ENCODE results near the gene LGI4.

The LGI4 gene

GRCh38 chr19:35134601-35135242 lies at the start of gene LGI4:
TSS of gene LGI4 (minus strand) at chr19:35135059. CDS start at chr19:35134680, 379 bp downstream.
- no peak for DNase-seq (ENCODE audit: low read depth in 2 of 2)

DNA sequence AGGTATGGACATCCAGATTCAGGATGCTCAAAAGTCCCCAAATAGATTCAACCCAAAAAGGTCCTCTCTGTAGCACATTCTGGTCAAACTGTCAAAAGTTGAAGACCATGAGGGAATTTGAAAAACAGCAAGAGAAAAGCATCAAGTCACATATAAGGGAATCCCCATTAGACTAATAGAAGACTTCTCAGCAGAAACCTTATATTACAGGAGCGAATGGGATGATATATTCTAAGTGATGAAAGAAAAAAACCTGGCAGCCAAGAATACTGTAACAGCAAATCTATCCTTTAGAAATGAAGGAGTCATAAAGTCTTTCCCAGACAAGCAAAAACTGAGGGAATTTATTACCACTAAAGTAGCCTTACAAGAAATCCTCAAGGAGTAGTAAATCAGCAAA lies 49.4 kb upstream of the LGI4 start:
- DNase-seq (ENCODE audit: low read depth in 2 of 2), result no peak

- no peak for DNase-seq (ENCODE audit: low read depth in 2 of 2)
Observed at GRCh38 chr19:35181387-35181786, 46.5 kb upstream of the LGI4 start.

DNA sequence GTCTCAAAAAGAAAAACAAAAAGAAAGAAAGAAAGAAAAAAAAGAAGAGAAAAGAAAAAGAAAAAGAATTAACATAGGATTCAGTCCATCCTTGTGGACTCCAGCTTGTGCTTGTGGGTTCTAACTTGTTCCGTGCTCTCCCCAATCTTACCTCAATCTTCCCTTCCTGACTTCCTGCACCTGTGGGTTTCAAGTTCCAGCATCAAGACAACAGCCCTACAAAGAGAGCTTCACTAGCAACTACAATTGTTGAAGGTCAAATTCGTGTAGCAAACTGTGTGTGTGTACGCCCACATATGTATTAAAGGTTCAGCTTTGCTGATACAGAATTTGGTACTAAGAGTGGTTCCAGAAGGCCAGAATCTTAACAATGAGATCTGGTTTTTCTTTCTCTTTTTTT lies 45.0 kb upstream of the LGI4 start:
- DNase-seq (ENCODE audit: low read depth in 2 of 2), result no peak

DNA sequence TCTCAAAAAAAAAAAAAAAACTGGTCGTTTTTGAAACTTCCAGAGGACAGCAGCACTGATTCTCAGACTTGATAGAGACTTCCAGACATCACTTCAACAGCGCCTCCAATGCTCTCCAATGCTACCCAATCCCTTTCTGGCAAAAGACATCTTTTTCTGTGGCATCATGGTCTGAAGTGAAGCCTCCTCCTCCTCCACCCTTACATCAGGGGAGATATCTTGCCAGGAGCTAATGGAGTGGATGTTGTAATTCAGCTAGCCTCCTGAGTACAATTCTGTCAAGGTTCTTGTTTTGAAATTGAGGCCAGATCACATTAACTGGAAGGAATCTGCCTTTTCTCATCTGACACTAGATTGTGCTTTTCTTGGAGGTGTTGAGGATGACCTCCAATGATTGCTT lies 43.8 kb upstream of the LGI4 start:
- no peak for DNase-seq (ENCODE audit: low read depth in 2 of 2)

GRCh38 chr19:35177377-35178274 lies 42.8 kb upstream of the LGI4 start:
- no peak for DNase-seq (ENCODE audit: low read depth in 2 of 2)

GRCh38 chr19:35176181-35176570 lies 41.3 kb upstream of the LGI4 start:
- DNase-seq (ENCODE audit: low read depth in 2 of 2), result no peak

DNA sequence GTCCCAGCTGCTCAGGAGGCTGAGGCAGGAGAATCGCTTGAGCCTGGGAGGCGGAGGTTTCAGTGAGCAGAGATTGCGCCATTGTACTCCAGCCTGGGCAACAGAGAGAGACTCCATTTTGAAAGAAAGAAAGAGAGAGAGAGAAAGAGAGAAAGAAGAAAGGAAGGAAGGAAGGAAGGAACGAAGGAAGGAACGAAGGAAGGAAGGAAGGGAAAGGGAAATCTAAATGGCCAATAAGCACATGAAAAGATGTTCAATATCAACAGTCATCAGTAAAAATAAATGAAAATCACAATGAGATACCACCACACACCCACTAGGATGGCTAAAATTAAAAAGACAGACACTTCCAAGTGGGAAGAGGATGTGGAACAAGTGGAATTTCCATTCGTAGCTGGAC lies 39.4 kb upstream of the LGI4 start:
- DNase-seq (ENCODE audit: low read depth in 2 of 2), result no peak

GRCh38 chr19:35171730-35172129 lies 36.9 kb upstream of the LGI4 start:
- no peak for DNase-seq (ENCODE audit: low read depth in 2 of 2)

DNA sequence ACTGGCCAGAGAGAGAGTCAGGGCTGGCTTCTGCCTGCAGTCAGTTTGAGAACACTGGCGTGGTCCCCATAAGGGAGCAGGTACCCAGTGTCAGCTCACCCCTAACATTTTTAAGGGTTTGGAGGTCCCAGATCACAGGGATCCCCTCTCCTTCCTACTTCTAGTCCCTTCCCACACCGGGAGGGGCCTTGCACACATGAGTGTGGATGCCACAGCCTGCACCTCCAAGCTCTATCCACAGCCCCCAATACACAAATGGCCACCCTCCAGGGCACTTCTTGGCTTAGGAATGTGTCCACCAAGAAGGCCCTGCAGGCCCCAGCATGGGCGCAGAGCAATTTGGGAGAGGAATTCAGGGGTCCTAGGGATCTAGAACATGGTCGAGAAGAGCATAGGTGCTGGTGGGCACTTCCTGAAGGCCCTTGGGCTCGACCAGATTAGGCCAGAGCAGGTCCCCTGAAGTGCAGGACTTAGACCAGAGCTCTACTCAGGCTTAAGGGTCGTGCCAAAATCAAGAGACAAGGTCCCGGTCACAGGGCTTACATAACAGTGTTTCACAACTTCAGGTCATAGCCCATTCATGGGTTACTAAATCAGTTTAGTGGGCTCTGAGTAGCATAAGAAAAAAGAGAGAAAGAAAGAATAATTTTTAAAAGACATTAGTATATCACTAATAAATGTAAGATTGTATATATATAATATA lies 35.7 kb upstream of the LGI4 start:
- DNase-seq (ENCODE audit: low read depth in 2 of 2), result no peak

- no peak for DNase-seq (ENCODE audit: low read depth in 2 of 2)
Observed at GRCh38 chr19:35169221-35169995, 34.5 kb upstream of the LGI4 start.

DNA sequence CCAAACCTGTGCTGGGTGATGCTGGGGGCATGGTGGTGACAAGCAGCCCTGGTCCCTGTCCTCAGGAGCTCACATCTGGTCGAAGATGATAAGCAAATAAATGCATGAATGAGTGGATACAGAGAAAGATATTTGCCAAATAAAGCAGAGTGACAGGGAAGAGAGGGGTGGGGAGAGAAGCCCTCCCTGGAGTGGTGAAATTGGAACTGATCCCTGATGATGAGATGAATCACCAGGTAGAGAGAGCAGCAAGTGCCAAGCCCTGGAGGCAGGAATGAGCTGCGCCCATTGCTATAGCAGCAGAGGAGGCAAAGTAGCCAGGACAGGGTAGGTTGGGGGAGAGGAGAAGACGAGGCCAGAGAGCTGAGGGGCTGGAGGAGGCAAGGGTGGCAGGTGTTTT lies 33.3 kb upstream of the LGI4 start:
- DNase-seq (ENCODE audit: low read depth in 2 of 2), result no peak

GRCh38 chr19:35167251-35168119 lies 32.6 kb upstream of the LGI4 start:
- DNase-seq (ENCODE audit: low read depth in 2 of 2), result no peak

GRCh38 chr19:35166100-35167063 lies 31.5 kb upstream of the LGI4 start:
- DNase-seq (ENCODE audit: low read depth in 2 of 2), result no peak

- no peak for DNase-seq (ENCODE audit: low read depth in 2 of 2)
Observed at GRCh38 chr19:35165200-35166058, 30.6 kb upstream of the LGI4 start.

GRCh38 chr19:35164418-35164817 lies 29.6 kb upstream of the LGI4 start:
- DNase-seq (ENCODE audit: low read depth in 2 of 2), result no peak

- DNase-seq (ENCODE audit: low read depth in 2 of 2), result no peak
Observed at GRCh38 chr19:35162471-35163326, 27.8 kb upstream of the LGI4 start.

- no peak for DNase-seq (ENCODE audit: low read depth in 2 of 2)
Observed at GRCh38 chr19:35161434-35161743, 26.5 kb upstream of the LGI4 start.

All from stimulated activated CD8-positive, alpha-beta memory T cell treated with anti-CD3 and anti-CD28 coated beads, Interleukin-2, amount 100 ng/mL, for 1 hour (primary cell).